HepG2 (cell line): ENCODE data around the gene ARHGAP25.

Experiments
- EZH2 ChIP-seq: conservative IDR thresholded peaks from 2 replicates; pipeline ENCODE4 v1.6.1; 2012; ENCODE audit warnings: mild to moderate bottlenecking, low read depth, low read length, moderate library complexity
- MED1 ChIP-seq: sonication (generic); formaldehyde crosslinking; IDR thresholded peaks from 2 replicates; pipeline ENCODE4 v1.4.0; 2020; ENCODE audit warnings: missing genetic modification reagents
- TFE3 ChIP-seq: IDR thresholded peaks from 2 replicates; pipeline ENCODE4 v1.6.1; 2016
- ZNF513 ChIP-seq: sonication (generic); formaldehyde crosslinking; conservative IDR thresholded peaks from 2 replicates; pipeline ENCODE4 v1.5.0; 2020; ENCODE audit warnings: missing genetic modification reagents
- TF ChIP-seq, protein P1 (sequence below): sonication (generic); formaldehyde crosslinking; IDR thresholded peaks from 2 replicates; pipeline ENCODE4 v1.5.0; 2020; ENCODE audit warnings: mild to moderate bottlenecking, missing genetic modification reagents, moderate library complexity

- TF ChIP-seq MED1 (CRISPR knock-in tag): no peak
- TF ChIP-seq, protein P1, sequence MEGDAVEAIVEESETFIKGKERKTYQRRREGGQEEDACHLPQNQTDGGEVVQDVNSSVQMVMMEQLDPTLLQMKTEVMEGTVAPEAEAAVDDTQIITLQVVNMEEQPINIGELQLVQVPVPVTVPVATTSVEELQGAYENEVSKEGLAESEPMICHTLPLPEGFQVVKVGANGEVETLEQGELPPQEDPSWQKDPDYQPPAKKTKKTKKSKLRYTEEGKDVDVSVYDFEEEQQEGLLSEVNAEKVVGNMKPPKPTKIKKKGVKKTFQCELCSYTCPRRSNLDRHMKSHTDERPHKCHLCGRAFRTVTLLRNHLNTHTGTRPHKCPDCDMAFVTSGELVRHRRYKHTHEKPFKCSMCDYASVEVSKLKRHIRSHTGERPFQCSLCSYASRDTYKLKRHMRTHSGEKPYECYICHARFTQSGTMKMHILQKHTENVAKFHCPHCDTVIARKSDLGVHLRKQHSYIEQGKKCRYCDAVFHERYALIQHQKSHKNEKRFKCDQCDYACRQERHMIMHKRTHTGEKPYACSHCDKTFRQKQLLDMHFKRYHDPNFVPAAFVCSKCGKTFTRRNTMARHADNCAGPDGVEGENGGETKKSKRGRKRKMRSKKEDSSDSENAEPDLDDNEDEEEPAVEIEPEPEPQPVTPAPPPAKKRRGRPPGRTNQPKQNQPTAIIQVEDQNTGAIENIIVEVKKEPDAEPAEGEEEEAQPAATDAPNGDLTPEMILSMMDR: no peak
- TF ChIP-seq TFE3 (CRISPR knock-in tag): no peak
- TF ChIP-seq EZH2: no peak
- no peak for TF ChIP-seq ZNF513 (CRISPR knock-in tag)
These were observed 23.9 kb upstream of the ARHGAP25 start for GRCh38 chr2:68710756-68711155.
